NCI-H2196 treated with DMSO at 0.1 percent for 48 hours (cell line): ENCODE data around the gene HHAT.

Experiments
- DNase-seq: peaks from one replicate; lab custom pipeline; 2025; ENCODE audit not compliant: unreplicated experiment; lab: John Stamatoyannopoulos, UW

Gene HHAT

GRCh38 chr1:210674151-210674550, 345.4 kb downstream of the HHAT start:
- no peak for DNase-seq

DNA sequence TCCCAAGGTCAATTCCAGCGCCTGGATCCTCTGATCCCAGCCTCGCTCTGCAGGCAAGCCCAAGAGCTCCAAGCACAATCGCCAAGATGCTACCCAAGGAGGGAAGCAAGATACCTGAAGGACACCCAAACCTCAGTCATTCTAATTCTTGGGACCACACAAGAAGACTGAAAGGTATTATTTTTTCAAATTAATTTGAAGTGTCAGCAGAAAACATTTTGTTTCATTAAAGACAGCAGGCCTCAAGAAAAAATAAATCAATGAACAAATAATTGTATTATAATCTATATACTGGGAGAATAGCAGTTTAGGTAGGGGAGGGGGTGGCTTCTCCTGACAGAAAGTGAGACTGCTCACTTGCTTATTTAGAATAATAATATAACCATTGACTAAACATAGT, 347.8 kb downstream of the HHAT start:
- no peak for DNase-seq

DNA sequence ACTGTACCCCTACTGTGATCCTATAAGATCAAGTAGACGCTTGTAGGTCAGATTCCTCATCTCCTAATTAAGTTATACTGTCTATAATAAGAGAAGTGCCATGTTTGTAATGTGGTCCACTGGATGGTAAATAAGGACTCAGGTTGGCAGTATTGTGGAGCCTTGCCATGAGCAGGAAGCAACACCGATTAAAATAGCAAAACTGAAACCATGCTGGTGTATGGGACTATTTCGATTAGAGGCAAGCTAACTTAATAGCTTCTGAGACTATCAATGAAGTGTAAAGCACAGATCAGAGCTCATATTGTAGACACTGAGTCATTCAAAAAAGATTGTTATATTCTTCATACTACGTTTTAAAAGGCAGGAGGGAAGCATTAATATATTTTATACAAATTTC, 348.8 kb downstream of the HHAT start:
- no peak for DNase-seq

- DNase-seq: no peak
Measured at GRCh38 chr1:210678306-210678705, 349.6 kb downstream of the HHAT start.

GRCh38 chr1:210681158-210681557, 352.5 kb downstream of the HHAT start:
- no peak for DNase-seq

- no peak for DNase-seq
Measured at GRCh38 chr1:210683403-210684047, 354.8 kb downstream of the HHAT start.

GRCh38 chr1:210684466-210685294, 356.0 kb downstream of the HHAT start:
- DNase-seq: no peak

GRCh38 chr1:210685295-210685650, 356.6 kb downstream of the HHAT start:
- no peak for DNase-seq

DNA sequence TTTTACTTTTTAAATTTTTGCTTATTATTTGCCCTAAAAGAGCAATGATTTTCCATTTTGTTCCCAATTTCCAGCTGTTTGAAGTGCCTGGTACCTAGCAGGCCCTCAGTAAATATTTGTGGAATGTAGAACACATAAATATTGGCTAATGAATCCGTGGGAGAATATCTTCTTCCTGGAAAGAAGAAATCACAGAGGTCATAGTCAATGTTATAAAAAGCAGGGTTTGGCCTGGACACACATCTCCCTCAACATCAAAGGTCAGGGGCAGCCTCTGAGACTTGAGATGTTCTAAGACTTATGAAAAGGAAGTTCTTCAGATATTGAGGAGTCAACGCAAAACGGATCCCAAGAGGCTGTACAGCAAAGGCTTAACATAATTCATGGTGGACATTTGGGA, 358.1 kb downstream of the HHAT start:
- DNase-seq: no peak

- no peak for DNase-seq
Measured at GRCh38 chr1:210687582-210688279, 359.0 kb downstream of the HHAT start.

DNA sequence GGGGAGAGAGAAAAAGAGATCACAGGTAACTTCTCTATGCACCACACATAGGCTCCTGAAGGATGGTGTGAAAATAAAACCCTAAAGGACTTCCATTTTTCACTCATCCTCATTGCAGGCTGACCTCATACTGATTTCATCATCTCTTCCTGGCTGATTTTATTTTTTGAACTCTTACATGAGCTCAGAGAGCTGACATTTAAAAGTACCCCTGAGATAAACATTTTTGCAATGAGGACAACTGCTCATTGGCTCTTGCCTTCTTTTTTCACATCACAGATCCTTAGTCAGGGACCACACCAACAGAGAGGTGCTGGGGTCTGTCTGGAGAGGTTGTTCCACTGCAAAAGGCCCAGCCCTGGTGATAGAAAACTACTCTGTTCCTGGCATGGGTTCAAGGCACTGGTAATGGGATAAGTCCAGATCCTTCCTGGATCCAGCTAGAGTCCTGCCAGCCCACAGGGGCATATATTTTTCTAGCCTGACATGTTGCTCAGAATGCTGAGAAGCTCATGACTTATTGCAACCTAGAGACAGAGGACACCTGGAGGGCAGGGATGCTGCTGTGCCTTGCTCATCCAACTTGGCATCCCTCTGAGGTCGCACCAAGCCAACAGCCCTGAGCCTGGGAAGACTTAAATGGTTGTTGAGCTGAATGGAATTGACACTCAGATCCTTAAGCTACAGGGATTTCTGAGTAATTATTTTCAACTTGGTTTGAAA, 360.0 kb downstream of the HHAT start:
- no peak for DNase-seq

- no peak for DNase-seq
Measured at GRCh38 chr1:210689826-210690225, 361.1 kb downstream of the HHAT start.

DNA sequence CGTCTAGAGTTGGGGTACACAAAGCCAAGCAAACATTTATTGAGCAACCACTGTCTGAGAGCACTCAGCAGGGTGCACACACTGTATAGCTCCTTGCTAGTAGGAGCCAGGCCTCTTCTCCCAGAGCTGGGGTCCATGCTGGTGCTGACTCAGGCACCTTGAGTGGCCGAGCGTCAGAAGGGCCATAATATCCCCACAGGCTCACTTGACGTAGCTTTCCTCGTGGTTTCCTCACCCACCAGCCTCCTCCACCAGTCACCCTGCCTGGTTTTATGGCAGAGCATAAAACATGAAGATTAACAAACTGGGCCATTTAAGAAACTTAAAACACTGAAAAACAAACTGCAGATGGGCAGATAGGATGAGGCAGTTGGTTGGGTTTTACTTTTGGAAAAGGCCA, 361.5 kb downstream of the HHAT start:
- no peak for DNase-seq

DNA sequence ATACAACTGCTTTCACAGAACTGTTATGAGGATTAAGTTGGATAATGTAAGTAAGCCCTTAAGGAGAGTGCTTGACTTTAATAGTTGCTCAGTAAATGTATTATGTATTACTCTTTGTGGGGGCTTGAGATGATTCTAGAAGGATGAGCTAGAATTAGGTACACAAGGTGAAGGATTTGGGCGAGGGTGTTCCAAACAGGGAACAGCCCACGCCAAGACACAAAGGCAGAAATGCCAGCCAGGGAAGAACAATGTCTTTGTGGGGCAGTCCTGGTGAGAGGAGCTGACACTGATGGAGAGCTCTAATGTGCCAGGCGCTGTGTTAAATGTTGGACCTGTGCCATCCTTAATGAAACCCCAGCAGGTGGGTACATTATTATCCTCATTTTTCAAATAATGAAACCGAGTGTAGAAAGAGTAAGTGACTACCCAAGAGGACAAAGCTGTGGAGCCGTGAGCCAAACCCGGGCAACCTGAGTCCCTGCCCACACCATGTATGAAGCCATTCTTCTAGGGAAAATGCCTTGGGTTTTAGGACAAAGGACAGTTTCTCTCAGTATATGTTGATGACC, 362.4 kb downstream of the HHAT start:
- DNase-seq: no peak

DNA sequence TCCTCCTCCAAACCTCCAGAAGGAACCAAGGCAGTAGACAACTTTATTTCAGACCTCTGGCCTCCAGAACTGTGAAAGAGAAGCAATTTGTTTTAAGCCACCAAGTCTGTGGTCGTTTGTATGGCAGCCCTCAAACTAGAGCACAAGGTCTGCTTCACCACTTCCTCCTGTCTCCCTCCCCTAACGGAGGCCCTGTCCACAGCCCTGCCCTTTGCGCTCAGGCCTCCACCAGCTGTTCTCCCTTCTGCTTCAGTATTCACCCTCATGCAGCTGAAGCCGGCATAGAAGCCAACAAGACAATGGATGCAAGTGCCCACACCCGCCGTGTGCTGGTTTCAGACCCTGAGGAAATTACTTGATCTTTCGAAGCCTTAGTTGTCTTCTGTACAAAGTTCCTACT, 364.1 kb downstream of the HHAT start:
- DNase-seq: no peak

DNA sequence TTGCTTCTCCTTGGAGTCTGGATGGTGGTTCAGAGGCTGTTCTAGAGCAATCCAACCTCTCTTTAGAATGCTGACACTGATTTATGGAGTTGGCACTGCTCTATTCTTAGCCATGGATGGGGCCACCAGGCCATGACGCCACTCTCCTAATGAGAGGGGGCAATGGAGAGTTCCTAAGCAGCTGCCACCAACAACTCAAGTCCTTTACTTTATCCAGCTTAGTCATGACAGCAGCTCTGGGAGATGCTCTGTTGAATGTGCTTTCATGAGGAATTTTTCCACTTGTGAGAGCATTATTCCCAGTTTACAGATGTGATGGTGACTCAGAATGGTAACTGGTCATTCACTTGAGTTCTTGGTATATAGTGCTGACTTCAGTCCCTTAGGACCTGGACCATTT, 366.3 kb downstream of the HHAT start:
- DNase-seq: no peak

DNA sequence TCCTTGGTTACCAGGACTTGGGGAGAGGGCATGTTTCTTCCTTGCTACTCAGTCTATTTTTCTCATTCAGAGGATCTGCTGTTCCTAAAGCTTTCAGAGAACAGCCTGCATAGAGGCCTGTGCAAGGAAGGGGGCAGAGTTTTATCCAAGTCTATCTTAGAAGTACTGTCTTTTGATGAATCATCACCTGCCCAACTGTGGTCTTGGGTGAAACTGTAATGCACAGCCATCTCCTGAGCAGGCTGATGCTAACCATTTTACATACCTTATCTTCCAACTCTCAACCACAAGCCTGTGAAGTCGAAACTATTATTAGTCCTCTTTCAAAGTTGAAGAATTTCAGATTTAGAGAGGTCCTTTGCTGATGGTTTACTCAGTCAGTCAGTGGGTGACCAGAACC, 368.0 kb downstream of the HHAT start:
- DNase-seq: no peak

- no peak for DNase-seq
Measured at GRCh38 chr1:210697185-210697584, 368.5 kb downstream of the HHAT start.

DNA sequence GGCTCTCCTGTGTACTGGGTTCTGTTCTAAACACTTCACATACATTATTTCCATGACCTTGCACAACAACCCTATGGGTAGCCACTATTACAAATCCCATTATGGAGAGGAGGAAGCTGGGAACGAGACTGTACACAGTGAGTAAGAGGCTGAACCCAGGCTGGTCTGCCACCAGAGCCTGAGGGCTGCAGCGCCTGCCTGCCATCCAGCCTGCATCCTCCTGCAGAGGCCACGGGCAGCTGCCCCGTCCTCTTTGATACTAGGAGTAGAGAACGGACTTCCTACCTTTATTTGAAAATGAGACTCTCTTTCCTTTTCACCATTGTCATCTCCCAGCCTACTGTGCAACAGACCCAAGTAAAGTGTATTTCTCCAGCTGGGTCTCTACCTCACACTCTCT, 370.0 kb downstream of the HHAT start:
- no peak for DNase-seq

DNA sequence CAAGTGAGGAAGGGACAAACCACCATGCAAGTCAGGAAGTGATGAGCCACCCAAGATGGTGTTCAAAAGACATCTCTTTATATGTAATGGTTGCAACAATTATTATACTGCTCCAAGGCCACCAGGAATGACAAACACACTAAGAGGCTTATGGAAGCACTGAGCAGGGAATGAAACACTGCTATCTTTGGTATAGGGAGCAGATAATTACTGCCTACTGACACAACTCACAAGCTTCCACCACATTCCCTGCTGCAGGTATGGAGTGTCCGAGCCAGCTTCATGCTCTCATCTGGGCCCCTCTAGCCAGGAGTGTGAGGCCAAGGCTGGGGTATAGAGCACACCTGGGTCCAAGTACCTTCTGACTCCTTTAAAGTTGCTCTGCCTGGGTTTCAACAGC, 371.4 kb downstream of the HHAT start:
- no peak for DNase-seq

GRCh38 chr1:210700511-210700910, 371.8 kb downstream of the HHAT start:
- no peak for DNase-seq
